ENCODE data around the gene C14orf119. TPM values are rescaled to one million over a fixed set of nuclear protein-coding genes. Genes with fewer than 3 reads are reported as not detected.

Gene C14orf119
- total and polyA plus RNA-seq, 9 of the 15 experiments (the other 6 are each of a cell fraction or from before 2014, with no cell fraction given) = 36.7 to 251 (median 51.8) TPM

DNA sequence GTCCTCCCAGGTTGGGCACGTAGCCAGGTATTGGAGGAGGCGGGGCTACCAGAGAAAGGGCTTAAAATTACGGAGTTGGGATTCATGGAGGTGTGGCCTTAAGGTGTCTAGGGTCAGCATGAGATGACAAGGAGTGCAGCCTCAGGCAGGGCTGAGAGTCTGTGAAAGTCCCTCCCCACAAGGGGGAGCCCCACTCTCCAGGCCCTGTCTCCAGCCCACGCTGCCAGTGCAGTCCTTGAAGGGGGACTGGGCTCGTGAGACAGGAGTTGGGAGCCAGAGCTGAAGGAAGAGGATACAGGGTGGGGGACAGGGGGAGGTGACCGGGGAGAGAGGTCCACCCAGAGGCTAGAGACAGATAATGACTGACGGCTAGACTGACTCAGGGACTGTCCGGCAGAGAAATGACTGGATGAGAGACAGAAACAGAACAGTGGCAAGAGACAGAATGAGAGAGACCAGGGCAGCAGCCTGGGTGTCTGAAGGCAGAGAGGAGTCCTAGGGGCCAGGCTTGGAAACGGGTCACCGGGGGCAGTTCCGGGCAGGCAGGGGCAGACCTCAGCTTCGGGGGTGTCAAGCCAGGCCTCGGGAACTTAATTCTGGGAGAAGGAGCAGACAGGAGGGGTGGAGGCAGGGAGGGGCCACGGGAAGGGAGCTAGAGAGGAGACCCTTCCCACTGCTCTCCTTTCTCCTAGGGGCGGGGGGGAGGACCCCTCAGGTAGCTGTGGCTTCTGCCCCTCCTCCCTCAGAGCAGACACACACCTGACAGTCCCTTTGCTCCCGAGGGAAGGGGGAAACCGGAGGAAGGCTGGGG is 39.0 kb upstream of the C14orf119 start (continued):
- TF ChIP-seq ZNF639 (CRISPR knock-in tag; conservative IDR thresholded peaks at IDR 0.05 in 1 of 2, IDR thresholded peaks at IDR 0.05 in 1 of 2) (no peak), TRIM25 (IDR thresholded peaks at IDR 0.05; ENCODE audit: borderline replicate concordance) (no peak), RBFOX2 (IDR thresholded peaks at IDR 0.05; ENCODE audit: low read depth, low read length) (peak; percentile 40; the same call in 1 of the 2 replicates), ARID3B (CRISPR knock-in tag; IDR thresholded peaks at IDR 0.05; ENCODE audit: borderline replicate concordance) (no peak), JUND (IDR thresholded peaks at IDR 0.05; ENCODE audit: borderline replicate concordance, low read depth, low read length) (peak; percentile 57; the same call in 1 of the 2 replicates), JUND (tag; IDR thresholded peaks at IDR 0.05; ENCODE audit: borderline replicate concordance, low read depth, low read length) (peak; percentile 36; the same call in 1 of the 3 replicates), MLX (CRISPR knock-in tag; conservative IDR thresholded peaks at IDR 0.05) (no peak), OTX1 (CRISPR knock-in tag; IDR thresholded peaks at IDR 0.05) (no peak), ILF3 (IDR thresholded peaks at IDR 0.05; ENCODE audit: borderline replicate concordance) (no peak), MYC (IDR thresholded peaks at IDR 0.05; ENCODE audit: low read depth, low read length) (peak; percentile 92), MYC (CRISPR knock-in tag; IDR thresholded peaks at IDR 0.05; ENCODE audit: borderline replicate concordance, low read depth) (no peak), ZNF224 (CRISPR knock-in tag; IDR thresholded peaks at IDR 0.05) (no peak), SRSF7 (optimal IDR thresholded peaks at IDR 0.05; ENCODE audit: low read depth, low read length) (no peak)
- TF ChIP-seq, protein P1, sequence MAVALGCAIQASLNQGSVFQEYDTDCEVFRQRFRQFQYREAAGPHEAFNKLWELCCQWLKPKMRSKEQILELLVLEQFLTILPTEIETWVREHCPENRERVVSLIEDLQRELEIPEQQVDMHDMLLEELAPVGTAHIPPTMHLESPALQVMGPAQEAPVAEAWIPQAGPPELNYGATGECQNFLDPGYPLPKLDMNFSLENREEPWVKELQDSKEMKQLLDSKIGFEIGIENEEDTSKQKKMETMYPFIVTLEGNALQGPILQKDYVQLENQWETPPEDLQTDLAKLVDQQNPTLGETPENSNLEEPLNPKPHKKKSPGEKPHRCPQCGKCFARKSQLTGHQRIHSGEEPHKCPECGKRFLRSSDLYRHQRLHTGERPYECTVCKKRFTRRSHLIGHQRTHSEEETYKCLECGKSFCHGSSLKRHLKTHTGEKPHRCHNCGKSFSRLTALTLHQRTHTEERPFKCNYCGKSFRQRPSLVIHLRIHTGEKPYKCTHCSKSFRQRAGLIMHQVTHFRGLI (CRISPR knock-in tag; IDR thresholded peaks at IDR 0.05) = no peak
- TF ChIP-seq, protein P2, sequence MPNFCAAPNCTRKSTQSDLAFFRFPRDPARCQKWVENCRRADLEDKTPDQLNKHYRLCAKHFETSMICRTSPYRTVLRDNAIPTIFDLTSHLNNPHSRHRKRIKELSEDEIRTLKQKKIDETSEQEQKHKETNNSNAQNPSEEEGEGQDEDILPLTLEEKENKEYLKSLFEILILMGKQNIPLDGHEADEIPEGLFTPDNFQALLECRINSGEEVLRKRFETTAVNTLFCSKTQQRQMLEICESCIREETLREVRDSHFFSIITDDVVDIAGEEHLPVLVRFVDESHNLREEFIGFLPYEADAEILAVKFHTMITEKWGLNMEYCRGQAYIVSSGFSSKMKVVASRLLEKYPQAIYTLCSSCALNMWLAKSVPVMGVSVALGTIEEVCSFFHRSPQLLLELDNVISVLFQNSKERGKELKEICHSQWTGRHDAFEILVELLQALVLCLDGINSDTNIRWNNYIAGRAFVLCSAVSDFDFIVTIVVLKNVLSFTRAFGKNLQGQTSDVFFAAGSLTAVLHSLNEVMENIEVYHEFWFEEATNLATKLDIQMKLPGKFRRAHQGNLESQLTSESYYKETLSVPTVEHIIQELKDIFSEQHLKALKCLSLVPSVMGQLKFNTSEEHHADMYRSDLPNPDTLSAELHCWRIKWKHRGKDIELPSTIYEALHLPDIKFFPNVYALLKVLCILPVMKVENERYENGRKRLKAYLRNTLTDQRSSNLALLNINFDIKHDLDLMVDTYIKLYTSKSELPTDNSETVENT (CRISPR knock-in tag; IDR thresholded peaks at IDR 0.05) = no peak

Measured in K562 (cell line).